Measurements from ENCODE around the gene DNAJC21. TPM values are rescaled to one million over a fixed set of nuclear protein-coding genes. Genes with fewer than 3 reads are reported as not detected.

Gene DNAJC21
- total and polyA plus RNA-seq, 2 of the 4 experiments (the other 2 are of a cell fraction): 8.8 to 12.7 TPM

- no peak overlapping the region for H2BK20ac ChIP-seq (ENCODE audit: low read depth, low read length)
- H4K5ac ChIP-seq (ENCODE audit: low read depth, low read length): peak overlapping the region; percentile 23; the same call in 1 of the 2 replicates
- no peaks in the 10 kb centered on the region for H4K20me1 ChIP-seq (ENCODE audit: insufficient read depth, low read length)
- in situ Hi-C loops (cut with MboI; ENCODE audit: low sequenced_read_pairs) (no loop called here), intact Hi-C loops (cut with micrococcal nuclease) (no loop called here), dilution Hi-C loops (cut with HindIII; ENCODE audit: low sequenced_read_pairs, unreplicated experiment) (no loop called here)
- H2AK9ac ChIP-seq (replicated peaks; ENCODE audit: low read depth, low read length, poor library complexity): no peak overlapping the region
- no peak overlapping the region for H2BK120ac ChIP-seq (ENCODE audit: low read depth, low read length)
- no peak overlapping the region for H4K8ac ChIP-seq (ENCODE audit: low read depth in 2 of 2, low read length in 2 of 2)
- no peak overlapping the region for H3K4me3 ChIP-seq (ENCODE audit: insufficient read depth, low read depth, low read length)
- no peaks in the 10 kb centered on the region for H3K9me1 ChIP-seq (ENCODE audit: insufficient read depth, low read length)
- H3K9me3 ChIP-seq (ENCODE audit: control insufficient read depth, insufficient read depth, low read length): no peaks in the 10 kb centered on the region
- POLR2A ChIA-PET (ENCODE audit: unreplicated experiment): no interaction called here
- no peak overlapping the region for H2AK5ac ChIP-seq (ENCODE audit: low read depth, low read length)
- H3K27ac ChIP-seq (ENCODE audit: insufficient read depth, low read length): no peak overlapping the region
- peaks cover 3 to 8% of the 10 kb centered on the region in 2 experiments; a peak in 2 of 4 replicates for H3K79me1 ChIP-seq (ENCODE audit: low read depth in 1 of 2, low read length in 2 of 2)
- no peak overlapping the region for H4K91ac ChIP-seq (ENCODE audit: insufficient read depth, low read depth, low read length)
- no peak overlapping the region for H3K23ac ChIP-seq (ENCODE audit: low read depth, low read length)
- TF ChIP-seq RFX5 (IDR thresholded peaks at IDR 0.05; ENCODE audit: low read depth, low read length) (no peak), NFE2L2 (IDR thresholded peaks at IDR 0.05; ENCODE audit: low read depth, low read length) (no peak), CHD1 (IDR thresholded peaks at IDR 0.05; ENCODE audit: low read depth, low read length) (no peak), SMC3 (IDR thresholded peaks at IDR 0.05; ENCODE audit: low read depth, low read length) (no peak), RCOR1 (IDR thresholded peaks at IDR 0.05; ENCODE audit: insufficient replicate concordance, low read length) (no peak), MAZ (IDR thresholded peaks at IDR 0.05; ENCODE audit: borderline replicate concordance, low read depth, low read length) (no peak), FOS (IDR thresholded peaks at IDR 0.05; ENCODE audit: low read depth, low read length) (no peak), CEBPB (IDR thresholded peaks at IDR 0.05; ENCODE audit: low read depth, low read length) (no peak), CTCF (conservative IDR thresholded peaks at IDR 0.05; ENCODE audit: low read depth, low read length) (no peak), USF2 (IDR thresholded peaks at IDR 0.05; ENCODE audit: low read depth, low read length) (no peak), POLR2A (IDR thresholded peaks at IDR 0.05; ENCODE audit: low read depth, low read length) (no peak), BHLHE40 (IDR thresholded peaks at IDR 0.05; ENCODE audit: low read depth, low read length) (no peak), ELK1 (IDR thresholded peaks at IDR 0.05; ENCODE audit: borderline replicate concordance, low read depth, low read length) (no peak), RAD21 (IDR thresholded peaks at IDR 0.05; ENCODE audit: low read length) (no peak), MXI1 (IDR thresholded peaks at IDR 0.05; ENCODE audit: borderline replicate concordance, low read depth, low read length) (no peak), MAFK (IDR thresholded peaks at IDR 0.05; ENCODE audit: low read depth, low read length) (no peak)
- peaks cover 11% of the 10 kb centered on the region for H3K36me3 ChIP-seq (ENCODE audit: control insufficient read depth, insufficient read depth, low read length)
- no peaks in the 10 kb centered on the region for H3K4me1 ChIP-seq (ENCODE audit: control insufficient read depth, insufficient read depth, low read length)
- H3K9ac ChIP-seq (ENCODE audit: low read depth, low read length): no peak overlapping the region
- no peak for DNase-seq
- no peak overlapping the region for H3K18ac ChIP-seq (ENCODE audit: low read depth, low read length)
- ATAC-seq (ENCODE audit: low read depth): no peak
- WGBS, 2 experiments (ENCODE audit: extremely low coverage in 2 of 2, insufficient read length in 1 of 2): 80% methylated on average over 1 of the region's 6 CpGs; no CpG with 5 or more reads in 1 of the 2 experiments
- no peak overlapping the region for H2AFZ ChIP-seq (replicated peaks; ENCODE audit: low read length, poor library complexity)
- H3K27me3 ChIP-seq (ENCODE audit: control insufficient read depth, insufficient read depth, low read length): no peaks in the 10 kb centered on the region
- no TSS peak for BruUV-seq (replicated peaks)
- no peak overlapping the region for H3K14ac ChIP-seq (replicated peaks; ENCODE audit: low read depth, low read length)
- H2BK5ac ChIP-seq (ENCODE audit: low read depth, low read length, poor library complexity, severe bottlenecking): no peak overlapping the region
- no peak overlapping the region for H3K56ac ChIP-seq (ENCODE audit: extremely low read depth, insufficient read depth, low read length)
- no peak overlapping the region for H3K4me2 ChIP-seq (ENCODE audit: low read depth, low read length)
- CTCF ChIA-PET: interaction anchor here (1.0 kb wide), 1 partner anchor 425 kb away, joined by 3 read pairs; no protein-coding TSS in a partner anchor
- no peak overlapping the region for H2BK15ac ChIP-seq (ENCODE audit: low read depth, low read length)
- H3K4ac ChIP-seq (ENCODE audit: low read depth, low read length): no peak overlapping the region
Measured at GRCh38 chr5:34900652-34901051, 28.7 kb upstream of the DNAJC21 start.

All from IMR-90 (cell line).